Endometrial microvascular endothelial cells (primary cell): Measurements from ENCODE around the gene NAT8L. TPM values are rescaled to one million over a fixed set of nuclear protein-coding genes. Genes with fewer than 3 reads are reported as not detected.

Experiments used
- in situ Hi-C: cut with HindIII; loops from 2 replicates; pipeline ENCODE4 v1.10.0; 2017; ENCODE audit warnings: low sequenced_read_pairs, low pct_unique_long_range_greater_than_20kb; ENCODE audit errors: inconsistent ontology term
- total RNA-seq: library from RNA; depleted of rRNA; stranded (reverse); fragments of >200 nt; gene quantifications from one replicate; pipeline ENCODE4 v1.2.3, GENCODE V29; 2015; ENCODE audit errors: inconsistent ontology term

The NAT8L gene
- total RNA-seq, 1 donor from 2014 or later, result not detected

DNA sequence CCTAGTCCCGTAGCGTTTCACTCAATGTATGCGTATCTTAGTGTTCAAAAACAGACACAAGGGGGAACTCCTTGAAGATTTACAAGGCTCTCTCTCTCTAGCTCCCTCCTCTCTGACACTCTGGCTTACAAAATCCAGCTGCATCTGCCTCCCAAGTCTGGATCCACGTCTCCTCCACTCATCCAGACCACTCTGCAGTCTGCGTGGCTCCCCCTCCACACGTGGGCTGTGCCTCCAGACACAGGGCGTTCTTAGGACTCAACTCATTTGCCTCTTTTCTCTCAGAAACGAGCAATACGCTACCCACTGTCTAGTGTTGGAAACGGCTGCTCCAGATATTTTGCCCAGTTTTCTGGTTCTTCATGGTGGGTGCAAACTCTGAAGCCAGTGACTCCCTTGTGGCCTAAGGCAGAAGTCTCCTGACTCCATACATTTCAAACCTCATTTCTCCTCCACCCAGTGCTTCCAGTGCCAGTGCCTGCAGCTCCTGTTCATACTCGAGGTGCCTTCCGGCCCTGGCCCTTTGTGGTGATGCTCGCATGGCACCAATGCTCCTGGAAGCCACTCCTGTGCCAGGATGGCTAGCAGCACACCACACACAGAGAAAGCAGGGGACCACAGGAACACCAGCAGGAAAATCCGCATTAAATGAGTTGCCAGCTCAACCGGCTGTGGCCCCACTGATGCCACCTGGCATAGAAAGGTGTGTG lies 24.1 kb downstream of the NAT8L start:
- in situ Hi-C loops, result no loop called here

- in situ Hi-C loops, result no loop called here
Observed at GRCh38 chr4:2083826-2084160, 24.7 kb downstream of the NAT8L start.

DNA sequence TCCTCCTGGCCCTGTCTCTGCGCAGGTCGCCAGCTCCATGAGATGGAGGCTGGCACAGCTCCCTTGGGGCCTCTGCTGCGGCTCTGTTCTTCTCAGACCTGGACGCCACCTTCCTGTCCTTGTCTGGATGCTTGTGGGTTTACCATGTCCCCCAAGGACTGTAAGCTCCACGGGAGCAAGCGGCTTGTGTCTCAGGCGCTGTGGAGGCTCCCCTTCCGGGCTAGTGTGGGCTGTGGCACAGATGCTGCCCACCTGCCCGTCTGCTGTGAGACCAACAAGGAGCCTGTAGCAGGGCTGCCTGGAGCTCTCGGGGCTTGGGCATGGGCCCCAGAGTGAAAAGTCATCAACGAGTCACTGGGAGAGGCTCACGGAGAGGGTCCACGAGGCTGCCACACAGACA lies 25.2 kb downstream of the NAT8L start:
- in situ Hi-C loops, result no loop called here

DNA sequence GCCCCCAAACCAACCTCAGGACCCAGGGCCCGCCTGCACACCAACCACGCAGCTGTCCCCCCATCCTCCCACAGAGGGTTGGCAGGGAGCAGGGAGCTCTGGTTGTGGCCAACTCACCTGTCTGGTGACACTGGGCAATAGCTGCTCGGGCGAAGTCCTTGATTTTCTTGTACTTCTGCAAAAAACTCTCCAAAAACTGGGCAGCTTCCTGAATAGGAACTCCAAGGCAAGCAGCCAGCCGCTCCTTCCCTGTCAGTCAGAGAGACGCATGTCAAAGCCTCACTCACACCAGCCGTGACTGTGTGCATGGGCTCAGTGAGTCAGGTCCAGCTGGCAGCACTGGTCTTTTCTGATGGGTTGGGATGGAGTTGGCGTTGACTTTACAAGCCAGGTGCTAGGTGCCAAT lies 26.4 kb downstream of the NAT8L start:
- in situ Hi-C loops, result no loop called here

- in situ Hi-C loops, result no loop called here
Observed at GRCh38 chr4:2087170-2087569, 28.0 kb downstream of the NAT8L start.

DNA sequence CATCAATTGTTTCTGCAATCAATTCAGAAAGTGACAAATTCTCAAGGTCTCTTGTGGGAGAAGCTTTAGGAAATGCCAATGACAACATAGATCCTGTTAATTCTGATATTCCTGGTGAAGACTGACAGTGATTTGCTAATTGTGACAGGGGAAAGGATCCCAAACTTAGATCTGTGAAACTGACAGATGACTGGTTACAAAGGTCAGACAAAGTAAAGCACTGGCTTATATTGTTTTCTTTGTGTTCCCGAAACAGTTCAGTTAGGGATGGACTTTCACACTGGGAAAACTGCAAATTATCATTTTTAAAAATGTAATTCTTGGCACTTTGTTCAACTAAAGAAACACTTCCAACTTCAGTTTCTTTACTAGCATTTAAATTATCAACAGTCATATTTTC lies 30.1 kb downstream of the NAT8L start:
- in situ Hi-C loops, result no loop called here

- in situ Hi-C loops, result no loop called here
Observed at GRCh38 chr4:2090642-2091041, 31.5 kb downstream of the NAT8L start.

DNA sequence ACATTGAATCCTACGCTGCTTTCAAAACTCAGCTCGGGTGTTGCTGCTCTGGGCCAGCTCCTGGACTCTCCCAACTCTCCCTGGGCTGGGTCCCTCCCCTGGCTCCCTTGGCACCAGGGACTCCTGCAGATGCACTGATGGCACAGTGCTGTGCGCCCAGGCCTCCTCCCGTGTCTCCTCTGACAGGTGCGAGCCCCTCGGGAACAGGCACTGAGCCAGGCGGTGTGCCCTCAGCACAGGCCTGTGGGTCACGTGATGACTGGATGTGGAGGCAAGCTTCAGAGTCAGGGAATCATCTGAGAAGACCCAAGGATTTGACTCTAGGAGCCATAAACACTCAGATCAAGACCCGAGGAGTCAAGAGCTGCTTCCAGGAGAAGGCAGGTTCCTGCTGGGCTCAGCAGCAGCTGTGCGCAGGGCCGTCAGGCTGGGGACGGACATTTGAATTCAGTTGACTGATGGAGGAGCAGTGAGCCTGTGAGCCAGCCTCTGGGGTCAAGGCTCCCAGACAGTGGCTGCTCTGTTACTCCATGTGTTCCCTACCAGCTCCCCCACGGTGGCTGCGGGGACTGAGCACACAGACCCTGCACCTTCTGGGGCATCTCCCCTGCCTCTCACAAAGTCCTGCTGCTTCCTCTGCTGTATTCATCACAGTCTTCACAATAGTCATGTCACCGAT lies 33.0 kb downstream of the NAT8L start:
- in situ Hi-C loops, result no loop called here

- in situ Hi-C loops, result no loop called here
Observed at GRCh38 chr4:2092669-2093053, 33.5 kb downstream of the NAT8L start.

DNA sequence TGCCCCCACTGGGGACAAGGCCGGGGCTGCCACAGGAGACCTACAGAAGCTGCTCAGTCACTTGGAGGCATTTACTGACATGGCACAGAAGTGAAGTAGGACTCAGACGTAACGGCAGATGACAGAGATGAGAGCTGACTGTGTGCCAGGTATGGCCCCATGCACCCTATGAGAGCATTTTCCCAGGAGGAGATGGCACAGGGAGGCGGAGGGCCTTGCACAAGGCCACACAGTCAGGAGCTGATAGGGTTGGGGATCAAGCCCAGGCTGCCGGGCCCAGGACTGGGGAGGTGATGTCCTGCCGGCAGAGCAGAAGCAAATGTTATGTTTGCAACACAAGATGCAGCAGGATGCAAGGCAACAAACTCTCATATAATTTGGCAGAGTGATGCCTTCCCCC lies 34.1 kb downstream of the NAT8L start:
- in situ Hi-C loops, result no loop called here

GRCh38 chr4:2094545-2094944 lies 35.4 kb downstream of the NAT8L start:
- in situ Hi-C loops, result no loop called here

GRCh38 chr4:2095236-2096072 lies 36.3 kb downstream of the NAT8L start:
- in situ Hi-C loops, result no loop called here

DNA sequence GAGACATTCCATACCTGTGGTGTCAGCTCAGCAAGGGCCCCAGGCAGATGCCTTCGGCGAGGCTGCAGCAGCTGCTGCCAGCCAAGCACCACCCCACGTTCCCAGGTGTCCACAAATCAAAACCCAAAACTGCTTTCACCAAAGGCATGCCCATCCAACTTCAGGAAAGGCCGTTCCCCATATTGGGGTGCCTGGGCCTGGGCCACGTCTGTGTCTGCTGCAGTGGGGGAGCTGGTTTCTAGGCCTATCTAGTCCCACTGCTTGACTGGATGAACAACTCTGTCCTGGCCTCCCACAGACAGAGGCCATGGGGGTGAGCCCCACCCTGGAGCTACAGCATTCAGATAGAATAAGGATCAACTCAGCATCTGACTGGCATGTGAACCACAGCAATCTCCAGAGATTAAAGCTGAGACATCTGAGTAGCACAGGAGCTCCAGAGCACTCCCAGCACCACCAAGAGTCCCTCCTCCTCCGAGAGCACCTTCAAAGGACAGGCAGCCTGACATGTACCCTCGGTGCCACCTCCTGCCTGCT lies 37.0 kb downstream of the NAT8L start:
- in situ Hi-C loops, result no loop called here

- in situ Hi-C loops, result no loop called here
Observed at GRCh38 chr4:2101346-2102044, 42.4 kb downstream of the NAT8L start.

GRCh38 chr4:2102045-2102883 lies 43.1 kb downstream of the NAT8L start:
- in situ Hi-C loops, result no loop called here

- in situ Hi-C loops, result no loop called here
Observed at GRCh38 chr4:2103127-2103842, 44.2 kb downstream of the NAT8L start.

GRCh38 chr4:2103843-2104547 lies 44.9 kb downstream of the NAT8L start:
- in situ Hi-C loops, result no loop called here
